ENCODE measurements around the gene LMO2. TPM values are rescaled to one million over a fixed set of nuclear protein-coding genes. Genes with fewer than 3 reads are reported as not detected.
A peak's percentile ranks its signal among the peaks of the same experiment; 100 is the strongest.

LMO2 gene
- total RNA-seq, 1 donor from 2014 or later, result 47.6 TPM

- DNase-seq (ENCODE audit: low read depth in 2 of 2), result no peak
These were observed 23.6 kb upstream of the LMO2 start for GRCh38 chr11:33915526-33915925.

GRCh38 chr11:33913991-33914390 is 22.1 kb upstream of the LMO2 start:
- DNase-seq (ENCODE audit: low read depth in 2 of 2), result no peak

GRCh38 chr11:33912405-33913361 is 20.8 kb upstream of the LMO2 start:
- no peak for DNase-seq (ENCODE audit: low read depth in 2 of 2)

- DNase-seq (ENCODE audit: low read depth in 2 of 2), result no peak
These were observed 19.1 kb upstream of the LMO2 start for GRCh38 chr11:33910958-33911339.

- DNase-seq (ENCODE audit: low read depth in 2 of 2), result peak; percentile 31 to 63
These were observed 18.6 kb upstream of the LMO2 start for GRCh38 chr11:33910296-33910957.

GRCh38 chr11:33909552-33909951 is 17.7 kb upstream of the LMO2 start:
- no peak for DNase-seq (ENCODE audit: low read depth in 2 of 2)

- no peak for DNase-seq (ENCODE audit: low read depth in 2 of 2)
These were observed 17.3 kb upstream of the LMO2 start for GRCh38 chr11:33909150-33909549.

GRCh38 chr11:33907421-33907820 is 15.5 kb upstream of the LMO2 start:
- DNase-seq (ENCODE audit: low read depth in 2 of 2), result no peak

GRCh38 chr11:33906484-33907186 is 14.8 kb upstream of the LMO2 start:
- no peak for DNase-seq (ENCODE audit: low read depth in 2 of 2)

GRCh38 chr11:33904102-33904501 is 12.2 kb upstream of the LMO2 start:
- DNase-seq (ENCODE audit: low read depth in 2 of 2), result no peak

- DNase-seq (ENCODE audit: low read depth in 2 of 2), result peak; percentile 28 to 70
These were observed 8.4 kb upstream of the LMO2 start for GRCh38 chr11:33900159-33900840.

- peak; percentile 97 to 98 for DNase-seq (ENCODE audit: low read depth in 2 of 2)
These were observed 7.6 kb upstream of the LMO2 start for GRCh38 chr11:33899400-33900037.

- no peak for DNase-seq (ENCODE audit: low read depth in 2 of 2)
These were observed 7.1 kb upstream of the LMO2 start for GRCh38 chr11:33898957-33899356.

GRCh38 chr11:33897761-33898375 is 6.0 kb upstream of the LMO2 start:
- DNase-seq (ENCODE audit: low read depth in 2 of 2), result no peak

- DNase-seq (ENCODE audit: low read depth in 2 of 2), result no peak
These were observed 5.0 kb upstream of the LMO2 start for GRCh38 chr11:33896911-33897310.

GRCh38 chr11:33895752-33896137 is 3.9 kb upstream of the LMO2 start:
- peak in 1 of 2 donors; percentile 17 for DNase-seq (ENCODE audit: low read depth in 2 of 2)

- no peak for DNase-seq (ENCODE audit: low read depth in 2 of 2)
These were observed 2.5 kb upstream of the LMO2 start for GRCh38 chr11:33894398-33894746.

- DNase-seq (ENCODE audit: low read depth in 2 of 2), result no peak
These were observed 2.0 kb upstream of the LMO2 start for GRCh38 chr11:33893711-33894397.

- DNase-seq (ENCODE audit: low read depth in 2 of 2), result no peak
These were observed 1.2 kb upstream of the LMO2 start for GRCh38 chr11:33892906-33893594.

All from dermis microvascular lymphatic vessel endothelial cell (primary cell).